ENCODE data around the gene HAUS7.

The HAUS7 gene

GRCh38 chrX:153517423-153517822 is 47.0 kb upstream of the HAUS7 start, which contains the start of gene ATP2B3:
ATP2B3 (plus strand) TSS chrX:153517642; CDS start chrX:153536248, 18,606 bp downstream.
- Histone ChIP-seq H2BK15ac (ENCODE audit: low read length) (no peak within 1 kb of the TSS), H2BK5ac (ENCODE audit: low read length) (no peak within 1 kb of the TSS), H3K9me3 (replicated peaks in 1 of 2; ENCODE audit: control insufficient read depth in 2 of 2, insufficient read depth in 1 of 2, low read depth in 1 of 2, low read length in 2 of 2) (no peaks in the 10 kb centered on the region), H3K27ac (replicated peaks; ENCODE audit: low read length) (no peak within 1 kb of the TSS), H3K4me3 (ENCODE audit: low read length in 2 of 2) (peak within 1 kb of the TSS in 1 of 2 donors; percentile 74), H2AFZ (ENCODE audit: low read length) (no peak within 1 kb of the TSS), H2BK12ac (ENCODE audit: low read length) (peak within 1 kb of the TSS; percentile 3), H4K8ac (ENCODE audit: low read depth, low read length) (no peak within 1 kb of the TSS), H4K91ac (ENCODE audit: low read depth, low read length, poor library complexity) (no peak within 1 kb of the TSS), H3K18ac (ENCODE audit: low read length) (no peak within 1 kb of the TSS), H3K27me3 (ENCODE audit: control insufficient read depth in 3 of 3, insufficient read depth in 3 of 3, low read depth in 1 of 3, low read length in 3 of 3) (peaks cover 0 to 74% (median 36%) of the 10 kb centered on the region in 3 experiments), H3K4me2 (ENCODE audit: insufficient read depth, low read length, poor library complexity, severe bottlenecking) (peak within 1 kb of the TSS; percentile 57), H3K14ac (ENCODE audit: low read length) (no peak within 1 kb of the TSS), H3K9ac (ENCODE audit: low read depth, low read length, poor library complexity) (no peak within 1 kb of the TSS), H2AK5ac (ENCODE audit: low read depth, low read length) (no peak within 1 kb of the TSS), H3K4me1 (ENCODE audit: control insufficient read depth in 2 of 2, insufficient read depth in 1 of 2, low read depth in 1 of 2, low read length in 2 of 2) (no peaks in the 10 kb centered on the region), H3K36me3 (replicated peaks in 1 of 2; ENCODE audit: control insufficient read depth in 2 of 2, insufficient read depth in 2 of 2, low read length in 2 of 2) (no peaks in the 10 kb centered on the region), H2BK120ac (ENCODE audit: low read depth, low read length) (no peak within 1 kb of the TSS), H3K79me1 (ENCODE audit: low read depth, low read length) (no peaks in the 10 kb centered on the region), H3K23ac (ENCODE audit: low read depth, low read length, poor library complexity) (no peak within 1 kb of the TSS), H3K4ac (ENCODE audit: low read length) (no peak within 1 kb of the TSS)
- no peak for DNase-seq (ENCODE audit: low spot score)
- no CpG with 5 or more reads among the region's 50 CpGs for WGBS, 2 donors (ENCODE audit: extremely low coverage in 2 of 2, insufficient read length in 2 of 2, insufficient replicate concordance in 1 of 2)

DNA sequence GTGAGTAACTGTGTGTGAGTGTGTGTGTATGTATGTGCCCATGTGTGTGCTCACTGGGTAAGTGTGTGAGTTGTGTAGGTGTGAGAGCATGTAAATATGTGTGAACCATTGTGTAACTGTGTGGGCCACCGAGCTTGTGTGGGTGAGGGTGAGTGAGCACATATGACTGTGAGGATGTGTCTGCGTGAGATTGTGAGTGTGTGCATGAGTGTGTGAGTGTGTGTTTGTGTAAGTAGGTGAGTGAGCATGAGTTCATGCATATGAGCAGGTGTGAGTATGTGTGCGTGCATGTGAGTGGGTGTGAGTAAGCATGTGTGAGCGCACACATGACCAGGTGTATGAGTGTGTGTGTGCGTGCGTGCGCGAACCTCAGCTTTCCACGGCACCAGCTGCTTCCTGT is 45.7 kb upstream of the HAUS7 start:
- no CpG with 5 or more reads among the region's 9 CpGs for WGBS, 2 donors (ENCODE audit: extremely low coverage in 2 of 2, insufficient read length in 2 of 2, insufficient replicate concordance in 1 of 2)
- H3K23ac ChIP-seq (ENCODE audit: low read depth, low read length, poor library complexity) = no peak overlapping the region

GRCh38 chrX:153515435-153515834 is 45.1 kb upstream of the HAUS7 start:
- WGBS, 2 donors (ENCODE audit: extremely low coverage in 2 of 2, insufficient read length in 2 of 2, insufficient replicate concordance in 1 of 2) = no CpG with 5 or more reads among the region's 8 CpGs
- H3K4ac ChIP-seq (ENCODE audit: low read length) = no peak overlapping the region
- H3K4me2 ChIP-seq (ENCODE audit: insufficient read depth, low read length, poor library complexity, severe bottlenecking) = no peak overlapping the region
- no peak overlapping the region for H2BK12ac ChIP-seq (ENCODE audit: low read length)
- H3K18ac ChIP-seq (ENCODE audit: low read length) = no peak overlapping the region
- no peaks in the 10 kb centered on the region for H3K79me1 ChIP-seq (ENCODE audit: low read depth, low read length)
- no peak overlapping the region for H2BK120ac ChIP-seq (ENCODE audit: low read depth, low read length)
- no peak overlapping the region for H3K4me3 ChIP-seq (ENCODE audit: low read length in 2 of 2)
- no peaks in the 10 kb centered on the region for H3K36me3 ChIP-seq (replicated peaks in 1 of 2; ENCODE audit: control insufficient read depth in 2 of 2, insufficient read depth in 2 of 2, low read length in 2 of 2)
- H4K8ac ChIP-seq (ENCODE audit: low read depth, low read length) = no peak overlapping the region
- no peak overlapping the region for H2BK5ac ChIP-seq (ENCODE audit: low read length)
- DNase-seq (ENCODE audit: low spot score) = no peak
- H3K4me1 ChIP-seq (ENCODE audit: control insufficient read depth in 2 of 2, insufficient read depth in 1 of 2, low read depth in 1 of 2, low read length in 2 of 2) = peaks cover 0 to 1% of the 10 kb centered on the region in 2 donors
- no peak overlapping the region for H3K23ac ChIP-seq (ENCODE audit: low read depth, low read length, poor library complexity)
- H3K27ac ChIP-seq (replicated peaks; ENCODE audit: low read length) = no peak overlapping the region
- H3K14ac ChIP-seq (ENCODE audit: low read length) = no peak overlapping the region
- H2BK15ac ChIP-seq (ENCODE audit: low read length) = no peak overlapping the region
- H4K91ac ChIP-seq (ENCODE audit: low read depth, low read length, poor library complexity) = no peak overlapping the region
- H3K27me3 ChIP-seq (ENCODE audit: control insufficient read depth in 3 of 3, insufficient read depth in 3 of 3, low read depth in 1 of 3, low read length in 3 of 3) = peaks cover 0 to 65% (median 36%) of the 10 kb centered on the region in 3 experiments
- H3K9ac ChIP-seq (ENCODE audit: low read depth, low read length, poor library complexity) = no peak overlapping the region
- H2AK5ac ChIP-seq (ENCODE audit: low read depth, low read length) = no peak overlapping the region
- no peak overlapping the region for H2AFZ ChIP-seq (ENCODE audit: low read length)
- no peaks in the 10 kb centered on the region for H3K9me3 ChIP-seq (replicated peaks in 1 of 2; ENCODE audit: control insufficient read depth in 2 of 2, insufficient read depth in 1 of 2, low read depth in 1 of 2, low read length in 2 of 2)

More for the DNA sequence above, 45.7 kb upstream of the HAUS7 start:
- Histone ChIP-seq H3K18ac (ENCODE audit: low read length) (peak overlapping the region; percentile 28), H3K4me1 (ENCODE audit: control insufficient read depth in 2 of 2, insufficient read depth in 1 of 2, low read depth in 1 of 2, low read length in 2 of 2) (peaks cover 0 to 1% of the 10 kb centered on the region in 2 donors), H2AK5ac (ENCODE audit: low read depth, low read length) (no peak overlapping the region), H2AFZ (ENCODE audit: low read length) (no peak overlapping the region), H3K14ac (ENCODE audit: low read length) (no peak overlapping the region), H2BK5ac (ENCODE audit: low read length) (no peak overlapping the region), H3K9ac (ENCODE audit: low read depth, low read length, poor library complexity) (no peak overlapping the region), H2BK120ac (ENCODE audit: low read depth, low read length) (no peak overlapping the region), H3K9me3 (replicated peaks in 1 of 2; ENCODE audit: control insufficient read depth in 2 of 2, insufficient read depth in 1 of 2, low read depth in 1 of 2, low read length in 2 of 2) (no peaks in the 10 kb centered on the region), H3K4me3 (ENCODE audit: low read length in 2 of 2) (no peak overlapping the region), H2BK12ac (ENCODE audit: low read length) (no peak overlapping the region), H3K27me3 (ENCODE audit: control insufficient read depth in 3 of 3, insufficient read depth in 3 of 3, low read depth in 1 of 3, low read length in 3 of 3) (peaks cover 0 to 65% (median 36%) of the 10 kb centered on the region in 3 experiments), H3K27ac (replicated peaks; ENCODE audit: low read length) (no peak overlapping the region), H3K36me3 (replicated peaks in 1 of 2; ENCODE audit: control insufficient read depth in 2 of 2, insufficient read depth in 2 of 2, low read length in 2 of 2) (no peaks in the 10 kb centered on the region), H3K4me2 (ENCODE audit: insufficient read depth, low read length, poor library complexity, severe bottlenecking) (no peak overlapping the region), H3K79me1 (ENCODE audit: low read depth, low read length) (no peaks in the 10 kb centered on the region), H4K91ac (ENCODE audit: low read depth, low read length, poor library complexity) (no peak overlapping the region), H4K8ac (ENCODE audit: low read depth, low read length) (no peak overlapping the region), H2BK15ac (ENCODE audit: low read length) (no peak overlapping the region), H3K4ac (ENCODE audit: low read length) (no peak overlapping the region)
- no peak for DNase-seq (ENCODE audit: low spot score)

GRCh38 chrX:153514259-153514658 is 43.9 kb upstream of the HAUS7 start:
- no peak overlapping the region for H2BK15ac ChIP-seq (ENCODE audit: low read length)
- no CpG with 5 or more reads among the region's 9 CpGs for WGBS, 2 donors (ENCODE audit: extremely low coverage in 2 of 2, insufficient read length in 2 of 2, insufficient replicate concordance in 1 of 2)

More at GRCh38 chrX:153514259-153514658, 43.9 kb upstream of the HAUS7 start:
- Histone ChIP-seq H3K23ac (ENCODE audit: low read depth, low read length, poor library complexity) (no peak overlapping the region), H3K79me1 (ENCODE audit: low read depth, low read length) (peaks cover 3% of the 10 kb centered on the region), H4K8ac (ENCODE audit: low read depth, low read length) (no peak overlapping the region), H3K27ac (replicated peaks; ENCODE audit: low read length) (no peak overlapping the region), H3K9me3 (replicated peaks in 1 of 2; ENCODE audit: control insufficient read depth in 2 of 2, insufficient read depth in 1 of 2, low read depth in 1 of 2, low read length in 2 of 2) (no peaks in the 10 kb centered on the region), H2BK12ac (ENCODE audit: low read length) (no peak overlapping the region), H2BK5ac (ENCODE audit: low read length) (no peak overlapping the region), H3K18ac (ENCODE audit: low read length) (no peak overlapping the region), H3K4me1 (ENCODE audit: control insufficient read depth in 2 of 2, insufficient read depth in 1 of 2, low read depth in 1 of 2, low read length in 2 of 2) (peaks cover 0 to 1% of the 10 kb centered on the region in 2 donors), H3K36me3 (replicated peaks in 1 of 2; ENCODE audit: control insufficient read depth in 2 of 2, insufficient read depth in 2 of 2, low read length in 2 of 2) (no peaks in the 10 kb centered on the region), H3K4ac (ENCODE audit: low read length) (no peak overlapping the region), H3K27me3 (ENCODE audit: control insufficient read depth in 3 of 3, insufficient read depth in 3 of 3, low read depth in 1 of 3, low read length in 3 of 3) (peaks cover 0 to 65% (median 33%) of the 10 kb centered on the region in 3 experiments), H3K4me3 (ENCODE audit: low read length in 2 of 2) (no peak overlapping the region), H3K14ac (ENCODE audit: low read length) (no peak overlapping the region), H3K4me2 (ENCODE audit: insufficient read depth, low read length, poor library complexity, severe bottlenecking) (no peak overlapping the region), H2AK5ac (ENCODE audit: low read depth, low read length) (no peak overlapping the region), H4K91ac (ENCODE audit: low read depth, low read length, poor library complexity) (no peak overlapping the region), H3K9ac (ENCODE audit: low read depth, low read length, poor library complexity) (no peak overlapping the region), H2BK120ac (ENCODE audit: low read depth, low read length) (no peak overlapping the region), H2AFZ (ENCODE audit: low read length) (no peak overlapping the region)
- DNase-seq (ENCODE audit: low spot score) = no peak

All from neuronal stem cell (in vitro differentiated cells).